ENCODE data around the gene USP31.
"Not testable (repeated sequence)": the region's sequence is repeated elsewhere in the genome, so short reads cannot be mapped to it uniquely, and the experiment has no call there.

Gene USP31

GRCh38 chr16:23156946-23157460 lies 7.8 kb upstream of the USP31 start:
- FAIRE-seq, result no peak
- no peak for DNase-seq (ENCODE audit: insufficient read length, low spot score)

DNA sequence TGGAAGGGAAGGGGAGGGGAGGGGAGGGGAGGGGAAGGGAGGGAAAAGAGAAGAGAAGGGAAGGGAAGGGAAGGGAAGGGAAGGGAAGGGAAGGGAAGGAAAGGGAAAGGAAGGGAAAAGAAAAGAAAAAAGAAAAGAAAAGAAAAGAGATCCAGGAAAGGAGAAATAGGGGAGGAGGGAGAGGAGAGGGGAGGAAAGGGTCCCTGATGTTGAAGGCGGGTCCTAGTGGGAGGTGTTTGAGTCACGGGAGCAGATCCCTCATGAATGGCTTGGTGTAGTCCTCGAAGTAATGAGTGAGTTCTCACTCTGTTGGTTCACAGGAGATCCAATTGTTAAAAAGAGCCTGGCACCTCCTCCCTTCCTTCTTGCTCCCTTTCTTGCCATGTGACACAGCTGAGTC lies 6.9 kb upstream of the USP31 start:
- no peak for FAIRE-seq
- DNase-seq (ENCODE audit: insufficient read length, low spot score), result no peak

- FAIRE-seq (no peak), DNase-seq (ENCODE audit: insufficient read length, low spot score) (no peak)
Observed at GRCh38 chr16:23155445-23156049, 6.3 kb upstream of the USP31 start.

GRCh38 chr16:23152386-23153178 lies 3.3 kb upstream of the USP31 start:
- DNase-seq (ENCODE audit: insufficient read length, low spot score) (no peak), FAIRE-seq (no peak)

DNA sequence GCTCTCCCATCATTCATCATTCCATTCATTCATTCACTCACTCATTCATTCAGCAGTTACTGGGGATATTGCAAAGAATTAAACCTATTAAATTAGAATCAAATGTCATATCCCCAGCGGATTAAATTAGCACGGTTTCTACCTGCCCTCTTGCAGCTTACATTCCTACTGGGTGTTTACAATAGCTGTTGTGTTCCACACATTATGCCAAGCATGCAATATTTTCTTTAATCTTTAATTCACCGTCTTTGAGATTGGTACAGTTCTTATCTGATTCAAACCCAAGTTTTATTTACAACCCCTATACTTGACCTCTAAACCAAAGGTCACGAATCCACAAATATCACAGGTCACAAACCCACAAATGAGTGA lies 727 bp upstream of the USP31 start:
- no peak for DNase-seq (ENCODE audit: insufficient read length, low spot score)
- FAIRE-seq, result no peak

DNA sequence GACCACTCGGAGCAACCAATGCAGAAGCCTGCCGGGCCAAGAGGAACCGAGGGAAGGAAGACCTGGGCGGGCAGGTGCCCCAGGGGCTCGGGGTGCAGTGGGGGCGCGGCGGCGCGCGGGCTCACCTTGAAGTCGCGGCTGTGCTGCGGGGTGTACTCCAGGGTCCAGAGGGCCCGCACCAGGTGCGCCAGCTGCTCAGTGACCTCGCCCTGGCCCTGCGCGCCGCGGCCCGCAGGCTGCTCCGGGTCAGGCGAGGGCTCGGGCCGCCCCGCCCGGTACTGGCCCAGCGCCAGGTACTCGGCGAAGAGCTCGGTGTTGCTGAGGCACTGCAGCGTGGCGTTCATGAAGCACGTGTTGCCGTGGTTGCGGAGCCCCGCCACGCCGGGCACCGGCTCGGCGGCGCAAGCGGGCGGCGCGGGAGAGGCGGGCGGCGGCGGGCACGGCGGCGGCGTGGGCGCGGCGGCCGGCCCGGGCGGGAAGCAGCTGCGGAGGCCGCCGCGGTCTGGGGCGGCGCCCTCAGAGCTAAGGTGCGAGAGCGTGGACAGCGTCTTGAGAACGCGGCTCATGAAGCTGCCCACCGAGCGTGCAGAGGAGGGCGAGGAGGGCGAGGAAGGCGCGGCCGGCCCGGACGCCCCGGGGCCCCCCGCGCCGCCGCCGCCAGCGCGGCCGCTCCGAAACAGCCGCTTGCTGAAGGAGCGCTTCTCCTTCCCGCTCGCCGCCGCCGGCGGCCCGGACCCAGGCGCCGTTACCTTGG lies 562 bp downstream of the USP31 start:
- no peak for FAIRE-seq
- DNase-seq (ENCODE audit: insufficient read length, low spot score), result peak; percentile 62

DNA sequence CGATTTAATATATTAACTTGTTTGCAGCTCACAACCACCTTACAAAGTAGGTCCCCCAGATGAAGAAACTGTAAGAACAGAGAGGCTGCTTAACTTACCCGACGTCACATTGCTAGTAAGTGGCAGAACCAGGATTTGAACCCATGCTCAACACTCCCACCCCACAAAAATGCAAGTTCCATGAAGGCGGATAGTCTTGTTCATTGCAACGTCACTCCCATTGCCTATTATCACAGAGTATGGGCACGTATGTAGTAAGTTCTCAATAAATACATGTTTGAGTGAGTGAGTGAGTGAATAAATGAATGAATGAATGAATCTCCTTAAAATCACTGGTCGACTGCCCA lies 1.1 kb downstream of the USP31 start:
- no peak for FAIRE-seq
- no peak for DNase-seq (ENCODE audit: insufficient read length, low spot score)

- no peak for FAIRE-seq
Observed at GRCh38 chr16:23147666-23148065, 1.6 kb downstream of the USP31 start.

DNA sequence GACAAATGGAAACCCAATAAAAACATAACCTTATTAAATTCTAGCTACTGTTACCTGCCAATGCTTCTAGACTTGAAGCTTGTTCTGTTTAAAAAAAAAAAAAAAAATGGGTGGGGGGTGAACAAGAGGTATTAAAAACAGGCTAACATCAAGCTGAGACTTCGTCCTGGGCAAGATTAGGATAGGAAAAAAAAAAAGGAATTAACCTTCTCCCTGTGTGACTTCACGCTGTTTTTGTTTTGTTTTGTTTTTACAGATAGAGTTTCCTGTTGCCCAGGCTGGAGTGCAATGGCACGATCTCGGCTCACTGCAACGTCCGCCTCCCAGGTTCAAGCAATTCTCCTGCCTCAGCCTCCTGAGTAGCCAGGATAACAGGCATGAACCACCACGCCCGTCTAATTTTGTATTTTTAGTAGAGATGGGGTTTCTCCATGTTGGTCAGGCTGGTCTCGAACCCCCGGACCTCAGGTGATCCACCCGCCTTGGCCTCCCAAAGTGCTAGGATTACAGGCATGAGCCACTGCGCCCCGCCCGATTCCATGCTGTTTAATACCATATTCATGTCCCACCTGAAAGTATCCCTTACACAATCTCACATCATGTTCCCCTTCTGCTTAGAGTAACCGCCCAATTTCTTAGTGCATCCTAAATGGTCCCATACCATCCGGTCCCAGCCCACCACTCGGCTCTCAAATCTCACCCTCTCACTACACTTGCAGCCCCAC lies 2.2 kb downstream of the USP31 start:
- DNase-seq (ENCODE audit: insufficient read length, low spot score), result no peak
- FAIRE-seq, result no peak

More at GRCh38 chr16:23147666-23148065, 1.6 kb downstream of the USP31 start:
- DNase-seq (ENCODE audit: insufficient read length, low spot score), result no peak

DNA sequence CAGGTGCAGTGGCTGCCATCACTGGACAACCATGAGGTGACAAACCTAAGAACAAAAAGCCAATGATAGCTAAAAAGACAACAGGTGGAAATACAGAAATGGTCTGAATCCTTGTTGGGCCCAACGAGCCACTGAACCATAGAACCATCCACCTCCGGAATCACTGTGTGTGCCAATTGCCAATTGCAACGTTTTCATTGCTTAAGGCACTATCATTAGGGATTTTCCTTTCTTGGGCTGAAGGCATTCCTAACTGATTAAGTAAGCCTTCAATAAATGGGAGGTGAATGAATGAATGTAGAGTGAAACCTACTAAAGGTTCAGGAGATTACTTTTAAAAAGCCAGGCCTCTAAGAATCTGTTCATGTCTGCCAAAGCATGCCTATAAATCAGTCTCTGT lies 3.6 kb downstream of the USP31 start:
- DNase-seq (ENCODE audit: insufficient read length, low spot score) (no peak), FAIRE-seq (no peak)

- no peak for FAIRE-seq
Observed at GRCh38 chr16:23145186-23145585, 4.1 kb downstream of the USP31 start.

DNA sequence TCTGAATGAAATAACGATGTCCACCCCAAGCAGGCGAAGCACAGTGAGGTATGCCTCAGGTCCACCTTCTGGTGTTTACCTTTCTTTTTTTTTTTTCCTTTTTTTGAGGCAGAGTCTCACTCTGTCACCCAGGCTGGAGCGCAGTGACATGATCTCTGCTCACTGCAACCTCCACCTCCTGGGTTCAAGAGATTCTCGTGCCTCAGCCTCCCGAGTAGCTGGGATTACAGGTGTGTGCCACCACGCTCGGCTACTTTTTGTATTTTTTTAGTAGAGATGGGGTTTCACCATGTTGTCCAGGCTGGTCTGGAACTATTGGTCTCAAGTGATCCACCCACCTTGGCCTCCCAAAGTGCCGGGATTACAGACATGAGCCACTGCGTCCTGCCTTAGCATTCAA lies 4.9 kb downstream of the USP31 start:
- FAIRE-seq; DNase-seq (ENCODE audit: insufficient read length, low spot score): not testable (repeated sequence)

More at GRCh38 chr16:23145186-23145585, 4.1 kb downstream of the USP31 start:
- DNase-seq (ENCODE audit: insufficient read length, low spot score), result no peak

DNA sequence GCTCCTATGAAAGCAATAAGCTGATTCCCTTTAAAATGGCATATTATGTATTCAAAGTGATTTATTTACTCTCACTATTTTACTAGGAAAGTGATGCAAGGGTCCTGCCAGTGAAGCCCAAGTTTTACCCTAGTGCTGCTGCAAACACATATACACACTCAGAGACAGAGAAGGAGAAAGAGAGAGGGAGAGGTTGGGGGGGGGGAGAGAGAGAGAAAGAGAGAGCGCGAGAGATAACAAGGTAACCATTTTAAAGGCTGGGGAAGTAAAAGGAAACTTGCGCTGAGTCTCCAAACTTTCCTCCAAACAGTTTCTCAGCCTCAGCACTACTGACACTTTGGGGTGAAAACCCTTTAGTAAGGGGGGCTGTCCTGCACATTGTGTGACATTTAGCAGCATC lies 5.9 kb downstream of the USP31 start:
- FAIRE-seq, result no peak
- DNase-seq (ENCODE audit: insufficient read length, low spot score), result no peak

DNA sequence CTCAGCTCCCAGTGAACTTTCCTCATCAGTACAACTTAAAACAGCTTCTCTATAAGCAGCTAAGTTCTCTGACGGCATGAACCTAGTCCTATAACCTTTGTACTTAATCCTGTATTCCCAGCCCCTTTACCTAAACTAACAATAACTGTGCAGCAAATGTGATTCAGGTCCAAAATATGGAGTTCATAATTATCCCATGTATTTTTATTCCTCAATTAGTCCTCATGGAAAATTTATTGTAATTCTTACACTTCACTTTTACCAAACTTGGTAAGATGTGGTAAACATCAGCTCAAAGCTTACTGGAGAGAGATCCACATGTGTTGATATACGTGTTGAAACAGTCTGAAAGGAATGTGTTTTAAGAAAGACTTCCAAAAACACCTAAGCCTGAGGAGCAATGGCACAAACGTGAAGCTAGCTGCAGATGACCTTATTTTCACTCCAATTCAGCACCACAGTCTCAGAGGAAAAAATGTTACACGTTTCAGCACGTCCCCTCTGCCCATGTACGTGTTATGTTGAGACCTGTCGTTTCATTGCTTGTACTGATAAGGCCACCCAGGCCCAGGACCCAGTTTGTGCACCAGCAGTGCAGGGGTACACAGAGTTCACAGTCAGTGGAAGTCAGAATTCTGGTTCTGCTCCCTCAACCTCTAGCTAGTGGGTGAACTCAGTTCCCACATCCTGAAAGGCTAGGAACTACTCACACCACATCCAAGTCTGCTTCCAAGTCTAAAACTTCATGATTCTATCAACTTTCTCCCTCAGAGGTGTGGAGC lies 7.1 kb downstream of the USP31 start:
- FAIRE-seq, result no peak

DNA sequence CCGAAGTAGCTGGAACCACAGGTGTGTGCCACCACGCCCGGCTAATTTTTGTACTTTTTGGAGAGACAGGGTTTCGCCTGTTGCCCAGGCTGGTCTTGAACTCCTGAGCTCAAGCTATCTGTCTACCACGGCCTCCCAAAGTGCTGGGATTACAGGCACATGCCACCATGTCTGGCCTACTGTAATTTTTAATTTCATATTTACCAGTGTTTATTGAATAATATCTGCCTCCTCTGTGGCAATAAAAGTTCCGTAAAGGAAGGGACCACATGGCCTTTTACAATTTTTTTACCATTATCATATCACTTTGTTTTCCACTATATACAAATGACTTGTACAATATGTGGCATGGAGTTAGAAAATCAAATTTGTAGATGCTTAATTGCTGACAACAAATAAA lies 7.8 kb downstream of the USP31 start:
- FAIRE-seq (no peak), DNase-seq (ENCODE audit: insufficient read length, low spot score) (no peak)

More for the DNA sequence above, 7.1 kb downstream of the USP31 start:
- no peak for DNase-seq (ENCODE audit: insufficient read length, low spot score)

GRCh38 chr16:23141033-23141432 lies 8.2 kb downstream of the USP31 start:
- DNase-seq (ENCODE audit: insufficient read length, low spot score) (no peak), FAIRE-seq (no peak)

- DNase-seq (ENCODE audit: insufficient read length, low spot score) (no peak), FAIRE-seq (no peak)
Observed at GRCh38 chr16:23140107-23140506, 9.1 kb downstream of the USP31 start.

GRCh38 chr16:23137818-23138217 lies 11.4 kb downstream of the USP31 start:
- FAIRE-seq (no peak), DNase-seq (ENCODE audit: insufficient read length, low spot score) (no peak)

DNA sequence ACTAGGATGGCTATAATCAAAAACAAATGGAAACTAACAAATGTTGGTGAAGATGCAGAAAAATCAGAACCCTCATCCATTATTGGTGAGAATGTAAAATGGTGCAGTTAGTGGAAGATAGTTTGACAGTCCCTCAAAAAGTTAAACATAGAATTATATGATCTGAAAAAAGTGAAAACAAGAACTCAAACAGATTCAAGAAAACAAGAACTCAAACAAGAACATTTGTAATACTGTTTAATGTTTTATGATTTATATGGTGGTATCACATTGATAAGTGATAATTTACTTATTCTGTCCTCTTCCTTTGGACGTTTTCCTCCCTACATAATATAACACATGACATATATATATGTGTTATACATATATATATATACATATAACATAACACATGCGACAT lies 12.0 kb downstream of the USP31 start:
- no peak for FAIRE-seq
- no peak for DNase-seq (ENCODE audit: insufficient read length, low spot score)

DNA sequence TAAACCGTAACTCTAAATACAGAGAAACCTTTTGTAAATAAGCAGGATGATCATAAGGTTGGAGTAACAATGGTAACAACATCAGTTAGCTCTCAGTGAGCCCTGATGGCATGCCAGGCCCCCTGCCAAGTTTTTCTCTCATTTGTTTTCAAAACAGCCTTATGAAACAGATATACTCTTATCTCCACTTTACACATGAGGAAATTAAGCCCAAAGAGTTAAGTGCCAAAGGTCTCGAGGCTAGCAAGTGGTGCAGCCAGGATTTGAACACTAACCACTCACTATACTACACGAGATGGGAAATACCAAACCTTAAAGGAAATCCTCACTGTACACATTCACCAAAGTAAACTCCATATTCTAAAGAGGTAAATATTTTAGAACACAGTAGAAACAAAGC lies 15.0 kb downstream of the USP31 start:
- DNase-seq (ENCODE audit: insufficient read length, low spot score) (no peak), FAIRE-seq (no peak)

All from GM19239 (cell line).